G401.6 (cell line): ENCODE results near the gene CPLX1.
"Not testable (repeated sequence)": the region's sequence is repeated elsewhere in the genome, so short reads cannot be mapped to it uniquely, and the experiment has no call there.

ENCODE experiments used
- FAIRE-seq: peaks from 2 replicates; lab custom pipeline; 2012; peaks lifted over from hg19 to GRCh38; lab: Jason Lieb, UNC

The CPLX1 gene

DNA sequence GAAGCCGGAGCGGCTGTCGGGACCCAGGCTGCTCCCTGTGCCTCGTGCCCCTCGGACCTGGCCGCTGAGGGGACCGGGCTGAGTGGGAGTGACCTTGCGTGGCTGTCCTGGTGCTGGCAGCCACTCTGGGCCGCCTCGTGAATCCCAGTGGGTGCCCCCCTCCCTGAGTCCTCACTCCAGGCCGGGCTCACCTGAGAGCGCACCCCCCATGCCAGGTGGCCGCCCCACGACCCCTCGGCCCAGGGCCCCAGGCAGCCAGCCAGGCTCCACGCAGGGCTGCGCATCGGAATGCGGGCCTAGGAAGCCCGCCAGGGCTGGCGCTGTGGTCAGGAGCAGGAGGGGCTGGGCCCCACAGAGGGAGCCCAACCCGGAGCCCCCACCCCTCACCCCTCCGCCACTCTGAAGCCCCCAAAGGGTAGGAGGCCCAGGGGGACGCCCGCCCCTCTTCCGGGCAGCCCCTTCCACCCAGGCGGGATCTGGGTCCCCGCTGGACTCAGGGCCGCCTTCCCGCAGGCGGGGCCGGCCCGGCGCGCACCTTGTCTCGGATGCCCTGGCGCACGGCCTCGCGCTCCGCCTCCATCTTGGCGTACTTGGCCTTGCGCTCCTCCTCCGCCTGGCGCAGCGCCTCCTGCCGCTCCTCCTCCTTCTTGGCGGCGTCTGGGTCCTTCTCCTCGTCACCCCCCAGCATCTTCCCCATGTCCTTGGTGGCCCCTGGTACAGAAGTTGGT is 33.9 kb downstream of the CPLX1 start:
- FAIRE-seq = no peak

DNA sequence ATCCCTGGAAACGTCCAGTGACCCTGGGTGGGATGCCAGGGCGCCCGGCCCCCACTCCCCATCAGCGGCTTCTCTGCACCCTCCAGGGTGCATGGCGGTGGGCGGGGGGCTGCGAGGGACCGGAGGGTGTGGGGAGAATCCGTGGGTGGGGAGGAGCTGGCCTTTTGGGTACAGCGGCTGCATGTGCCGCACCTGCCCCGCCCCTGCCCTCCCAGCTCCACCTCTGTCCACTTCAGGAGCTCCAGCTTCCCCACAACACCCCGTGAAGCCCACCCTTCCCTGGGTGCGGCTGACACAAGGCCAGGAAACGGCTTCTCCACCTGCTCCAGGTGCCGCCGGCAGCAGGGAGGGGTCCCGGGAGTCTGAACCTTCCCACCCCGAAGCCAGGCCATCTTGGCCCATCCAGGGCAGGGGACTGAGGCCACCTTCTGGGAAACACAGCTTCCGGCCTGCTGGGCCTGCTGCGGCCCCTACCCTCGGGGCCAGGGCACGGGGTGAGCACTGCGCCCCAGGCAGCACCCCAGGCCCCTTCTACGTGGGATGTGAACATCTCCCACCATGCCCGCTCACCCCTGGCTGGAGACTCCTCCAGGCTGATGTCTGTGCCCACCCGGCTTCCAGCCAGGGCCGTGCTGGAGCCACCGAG is 34.6 kb downstream of the CPLX1 start:
- FAIRE-seq = no peak

DNA sequence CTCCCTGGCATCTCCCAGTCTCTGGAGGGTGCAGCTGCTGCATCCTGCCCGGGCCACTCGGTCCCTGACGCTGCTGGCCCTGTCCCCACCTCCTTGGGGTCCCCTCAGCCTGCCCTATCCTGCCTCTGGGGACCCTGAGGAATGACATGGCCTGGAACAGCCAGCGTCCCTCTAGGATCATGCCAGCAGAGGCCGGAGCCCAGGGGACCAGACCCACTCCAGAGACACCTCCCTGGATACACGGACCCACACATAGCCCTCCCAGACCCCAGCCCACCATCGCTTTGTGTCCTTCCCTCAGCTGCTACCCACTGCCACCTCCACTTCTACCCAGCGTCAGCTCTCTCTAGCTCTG is 35.5 kb downstream of the CPLX1 start:
- FAIRE-seq = no peak

DNA sequence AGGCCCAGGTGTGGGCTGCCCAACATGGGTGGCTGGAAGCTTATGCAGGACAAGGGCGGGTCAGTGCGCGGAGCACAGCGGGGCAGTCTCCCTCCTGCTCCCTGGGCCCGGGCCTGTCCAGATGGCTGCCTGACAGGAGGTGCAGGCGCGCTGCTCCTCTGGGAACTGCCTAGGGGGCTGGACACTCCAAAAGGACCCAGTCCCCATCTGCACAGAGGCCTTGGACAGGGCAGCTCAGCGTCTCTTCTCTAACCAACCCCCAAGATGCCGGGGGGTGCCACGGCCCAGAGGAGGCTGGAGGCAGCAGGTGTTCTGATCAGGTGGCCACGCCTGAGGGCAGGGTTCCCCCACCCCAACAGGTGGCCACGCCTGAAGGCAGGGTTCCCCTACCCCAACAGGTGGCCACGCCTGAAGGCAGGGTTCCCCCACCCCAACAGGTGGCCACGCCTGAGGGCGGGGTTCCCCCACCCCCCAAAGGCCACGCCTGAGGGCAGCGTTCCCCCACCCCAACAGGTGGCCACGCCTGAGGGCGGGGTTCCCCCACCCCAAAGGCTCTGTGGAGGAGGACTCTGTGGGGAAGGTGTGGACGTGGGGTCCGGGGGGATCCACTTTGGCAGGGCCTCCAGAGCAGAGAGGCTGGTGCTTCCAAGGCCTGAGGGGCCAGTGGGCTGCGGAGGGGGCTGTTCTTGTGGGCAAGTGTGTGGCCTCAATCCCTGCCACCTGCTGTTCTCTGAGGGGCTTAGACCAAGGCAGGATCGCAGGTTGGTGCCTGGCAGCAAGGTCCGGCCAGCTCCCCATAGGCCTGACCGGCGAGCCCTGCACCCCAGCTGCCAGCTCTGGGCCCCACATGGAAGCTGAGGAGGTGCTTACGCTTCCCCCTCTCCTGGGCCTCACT is 36.1 kb downstream of the CPLX1 start:
- no peak for FAIRE-seq

DNA sequence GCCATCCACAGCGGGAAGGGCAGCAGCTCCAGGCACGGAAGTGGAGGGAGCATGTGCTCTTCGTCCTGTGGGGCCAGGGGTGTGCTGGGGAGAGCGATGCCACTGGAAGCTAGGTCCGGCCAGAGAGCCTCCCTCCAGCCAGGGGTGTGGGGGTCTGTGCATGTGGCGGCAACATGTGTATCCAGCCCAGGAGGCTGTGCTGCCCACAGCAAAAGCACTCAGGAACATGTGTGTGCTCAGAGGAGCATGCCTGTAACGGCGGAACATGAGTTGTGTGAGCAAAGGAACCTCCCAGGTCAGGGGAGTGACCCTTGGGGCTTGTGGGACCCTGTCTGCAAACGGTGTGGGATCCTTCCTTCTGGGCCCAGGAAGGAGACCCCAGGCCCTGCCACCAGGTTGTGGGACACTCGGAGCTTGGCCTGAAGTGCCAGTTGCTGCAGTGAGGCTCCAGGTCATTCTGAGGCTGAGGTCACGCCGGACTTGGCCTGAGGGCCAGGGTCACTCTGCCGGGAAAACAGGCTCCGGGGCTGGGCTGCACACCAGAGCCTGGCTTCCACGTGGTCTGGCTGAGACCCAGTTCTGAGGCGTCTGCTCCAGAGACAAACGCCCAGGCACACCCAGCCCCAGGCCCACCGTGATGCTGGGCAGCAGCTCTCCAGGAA is 37.2 kb downstream of the CPLX1 start:
- FAIRE-seq = no peak

DNA sequence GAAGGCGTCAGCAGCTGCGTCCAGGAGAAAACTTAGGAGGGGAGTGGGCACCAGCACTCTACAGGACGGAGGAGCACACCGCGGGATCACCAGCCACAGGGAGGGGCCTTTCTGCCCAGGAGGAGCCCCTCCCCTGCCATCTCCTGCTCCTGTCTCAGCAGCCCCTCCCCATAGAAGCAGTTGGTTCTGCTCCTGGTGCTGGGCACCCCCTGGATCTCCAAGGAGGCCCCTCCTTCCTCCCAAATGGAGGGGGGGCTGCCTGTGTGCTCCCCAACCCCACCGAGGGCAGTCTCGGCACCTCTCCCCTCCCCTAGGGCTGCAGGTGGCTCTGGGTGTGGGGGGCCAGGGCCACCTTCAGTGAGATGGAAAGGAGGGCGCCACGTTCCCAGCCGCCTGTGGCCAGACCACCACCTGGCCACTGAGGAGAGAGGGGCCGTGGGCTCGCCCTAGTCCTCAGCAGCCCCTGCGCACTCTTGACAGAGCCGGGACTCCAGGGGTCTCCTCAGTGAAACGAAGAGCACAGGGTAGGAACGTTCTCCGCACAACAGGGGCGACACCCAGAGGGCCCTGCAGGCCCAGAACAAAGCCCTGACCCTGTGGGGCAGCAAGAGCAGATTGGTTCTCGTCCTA is 37.8 kb downstream of the CPLX1 start:
- no peak for FAIRE-seq

DNA sequence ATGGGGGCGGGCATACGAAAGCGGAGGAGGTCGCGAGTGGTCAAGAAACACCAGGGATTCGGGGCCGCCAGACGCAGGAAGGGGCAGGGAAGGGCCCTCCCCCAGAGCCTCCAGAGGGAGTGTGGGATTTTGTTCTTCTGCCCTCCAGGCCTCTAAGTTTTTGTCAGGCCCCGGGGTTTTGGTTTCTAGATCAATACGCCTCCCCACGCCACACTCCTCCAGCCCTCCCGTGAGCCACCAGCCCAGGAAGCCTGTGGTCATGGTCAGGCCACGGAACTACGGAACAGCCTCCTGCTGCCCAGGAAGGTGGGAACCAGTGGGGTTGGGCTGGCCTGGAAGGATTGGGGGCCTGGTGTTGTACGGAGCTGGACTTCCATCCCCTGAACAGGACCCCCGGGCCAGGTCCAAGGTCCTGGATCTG is 38.4 kb downstream of the CPLX1 start:
- no peak for FAIRE-seq

DNA sequence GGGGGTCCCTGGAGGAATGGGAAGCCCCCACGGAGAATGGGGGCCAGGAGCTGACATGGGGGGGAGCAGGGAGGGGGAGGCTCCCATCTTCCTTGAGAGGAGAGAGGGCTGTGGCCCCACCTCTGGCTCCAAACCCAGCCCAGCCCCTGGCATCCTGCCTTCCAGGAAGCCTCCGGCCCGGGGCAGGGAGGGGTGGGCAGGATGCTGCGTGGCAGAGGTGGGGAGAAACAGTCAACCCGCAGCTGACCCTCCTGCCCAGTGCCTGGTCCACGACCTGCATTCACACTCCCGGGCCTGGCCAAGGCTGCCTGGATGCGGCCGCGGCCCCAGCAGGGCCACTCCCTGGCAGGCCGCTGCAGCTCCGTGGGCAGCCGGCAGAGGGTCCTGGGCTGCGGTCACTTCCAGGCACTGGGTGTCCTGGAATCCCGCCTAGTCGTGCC is 39.0 kb downstream of the CPLX1 start:
- no peak for FAIRE-seq

DNA sequence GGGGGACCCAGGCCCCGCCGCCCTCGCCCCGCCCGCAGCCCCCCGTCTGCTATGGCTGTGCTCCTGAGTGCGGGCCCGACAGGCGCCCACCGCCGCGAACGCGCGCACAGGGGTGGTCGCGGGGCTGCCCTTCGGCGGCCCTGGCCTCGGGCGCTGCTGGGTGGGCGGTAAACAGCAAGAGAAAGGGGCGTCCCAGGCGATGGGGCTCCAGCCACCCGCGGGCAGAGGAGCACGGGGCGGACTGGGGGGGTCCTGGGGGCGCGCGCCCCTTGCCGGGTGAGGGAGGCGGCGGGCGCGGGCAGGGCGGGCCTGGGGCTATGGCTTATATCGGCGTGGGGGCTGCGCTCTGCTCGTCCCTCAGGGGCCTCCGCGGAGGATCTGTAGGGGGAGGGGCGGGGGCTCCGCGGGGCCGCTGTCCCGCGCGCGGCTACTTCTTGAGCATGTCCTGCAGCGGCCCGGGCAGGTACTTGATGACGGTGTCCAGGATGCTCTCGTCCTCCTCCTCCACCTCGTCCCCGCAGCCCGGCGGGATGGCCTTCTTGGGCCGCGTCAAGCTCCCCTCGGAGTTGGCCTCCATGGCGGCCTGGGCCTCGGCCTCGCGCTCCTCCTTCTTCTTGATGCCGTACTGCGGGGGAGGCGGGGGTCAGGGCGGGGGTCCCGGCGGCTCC is 39.7 kb downstream of the CPLX1 start:
- FAIRE-seq = no peak

DNA sequence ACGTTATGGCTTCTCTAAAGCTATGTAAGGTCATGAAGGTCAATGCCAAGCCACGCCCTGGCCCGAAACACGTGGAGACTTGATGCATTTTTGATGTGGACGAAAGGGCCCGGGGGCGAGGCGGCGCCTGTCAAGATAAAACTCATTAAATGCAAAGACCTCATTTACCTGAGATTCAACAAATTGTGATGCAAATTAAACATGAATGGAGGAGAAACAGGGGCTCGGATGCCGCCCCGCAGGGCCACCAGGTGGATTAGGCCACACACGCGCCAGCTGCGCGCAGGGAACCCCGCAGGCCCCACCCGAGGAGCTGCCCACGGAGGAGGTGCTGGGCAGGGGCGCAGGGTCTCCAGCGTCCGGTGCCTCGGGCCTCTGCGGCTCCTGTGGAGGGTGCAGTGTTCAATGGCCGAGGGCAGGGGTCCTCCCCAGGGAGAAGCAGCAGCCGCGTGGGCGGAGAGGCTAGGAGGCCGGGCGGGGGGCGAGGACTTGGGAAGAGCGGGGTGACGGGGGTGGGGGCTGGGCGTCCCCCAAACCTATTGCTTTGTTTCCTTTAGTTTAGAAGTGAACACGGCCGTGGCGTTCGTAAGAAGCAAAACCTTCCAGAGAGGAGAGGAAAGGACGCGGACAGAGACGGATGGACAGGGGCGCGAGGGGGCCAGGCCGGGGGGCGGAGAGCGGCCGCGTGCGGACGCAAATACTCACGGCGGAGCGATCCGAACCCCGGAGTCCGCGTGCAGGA is 40.4 kb downstream of the CPLX1 start:
- no peak for FAIRE-seq

DNA sequence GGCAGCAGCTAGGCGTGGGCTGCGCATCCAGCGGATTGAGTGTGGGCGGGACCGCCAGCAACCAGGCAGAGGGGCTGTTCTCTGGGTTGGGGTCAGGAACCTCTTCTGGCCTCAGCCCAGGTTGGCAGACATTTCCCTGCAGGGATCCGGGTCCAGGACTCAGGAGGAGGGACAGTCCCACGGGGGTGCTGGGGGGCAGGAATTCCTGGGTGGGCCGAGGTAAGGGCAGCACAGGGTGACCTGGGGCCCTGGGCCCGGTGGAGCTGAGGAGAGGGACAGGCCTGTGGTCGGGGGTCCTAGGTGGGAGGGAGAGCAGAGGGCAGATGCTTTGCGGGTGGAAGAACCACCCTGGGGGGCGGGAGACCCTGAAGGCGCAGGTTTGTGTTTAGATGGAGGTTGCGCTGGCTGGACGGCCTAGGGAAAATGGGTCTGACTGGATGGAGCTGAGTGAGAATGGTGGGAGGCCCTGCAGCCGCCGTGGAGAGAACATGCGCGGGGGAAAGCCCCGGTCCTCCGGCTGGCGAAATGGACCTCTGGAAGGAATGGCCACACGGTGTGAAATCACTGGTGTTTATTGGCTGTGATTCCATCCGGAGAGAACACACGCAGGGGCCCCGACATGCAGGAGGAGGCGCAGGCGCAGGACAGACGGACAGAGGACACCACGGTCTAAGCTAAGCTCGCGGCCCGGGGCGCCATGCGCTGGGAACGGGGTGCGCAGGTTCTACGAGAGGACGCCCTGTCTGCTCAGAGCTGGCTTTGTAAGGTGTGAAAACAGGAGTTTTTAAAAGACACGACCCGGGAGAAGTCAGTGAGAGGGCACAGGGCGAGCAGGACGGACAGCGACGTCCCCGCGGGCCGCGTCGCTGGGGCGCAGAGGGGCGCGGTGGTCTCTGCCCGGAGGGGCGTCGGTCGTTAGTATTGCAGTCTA is 41.3 kb downstream of the CPLX1 start:
- FAIRE-seq = no peak

DNA sequence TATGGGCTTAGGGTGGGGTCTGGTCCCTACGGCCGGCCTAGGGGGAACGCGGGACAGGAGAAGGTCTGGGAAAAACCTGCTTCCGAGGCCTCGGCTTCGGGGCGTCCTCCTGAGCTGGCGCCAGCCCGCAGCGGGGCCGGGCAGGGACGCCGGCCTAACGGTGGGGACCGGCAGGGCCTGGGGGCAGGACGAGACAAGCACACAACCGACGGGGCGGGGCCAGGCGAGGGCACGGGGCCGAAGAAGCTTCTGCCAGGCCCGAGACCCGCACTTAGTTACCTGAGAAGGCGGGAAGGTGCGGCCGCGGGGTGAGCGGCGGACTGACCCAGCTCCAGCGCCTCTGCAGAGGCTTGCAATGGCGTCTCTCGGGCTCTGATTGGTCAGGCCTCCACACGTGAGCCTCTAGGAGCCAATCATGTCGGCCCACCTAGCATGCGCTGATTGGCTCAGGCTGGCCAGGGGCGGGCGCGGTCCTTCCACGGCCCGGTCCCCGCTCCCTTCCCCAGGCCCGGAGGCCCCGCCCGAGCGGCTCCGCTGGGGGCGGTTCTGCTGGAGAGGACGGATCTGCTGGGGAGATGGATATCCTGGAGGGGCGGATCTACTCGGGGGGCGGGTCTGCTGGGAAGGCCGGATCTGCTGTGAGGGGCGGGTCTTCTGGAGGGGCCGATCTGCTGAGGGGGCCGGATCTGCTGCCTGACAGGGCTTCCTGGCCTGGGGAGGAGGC is 44.3 kb downstream of the CPLX1 start:
- FAIRE-seq = peak; percentile 99

DNA sequence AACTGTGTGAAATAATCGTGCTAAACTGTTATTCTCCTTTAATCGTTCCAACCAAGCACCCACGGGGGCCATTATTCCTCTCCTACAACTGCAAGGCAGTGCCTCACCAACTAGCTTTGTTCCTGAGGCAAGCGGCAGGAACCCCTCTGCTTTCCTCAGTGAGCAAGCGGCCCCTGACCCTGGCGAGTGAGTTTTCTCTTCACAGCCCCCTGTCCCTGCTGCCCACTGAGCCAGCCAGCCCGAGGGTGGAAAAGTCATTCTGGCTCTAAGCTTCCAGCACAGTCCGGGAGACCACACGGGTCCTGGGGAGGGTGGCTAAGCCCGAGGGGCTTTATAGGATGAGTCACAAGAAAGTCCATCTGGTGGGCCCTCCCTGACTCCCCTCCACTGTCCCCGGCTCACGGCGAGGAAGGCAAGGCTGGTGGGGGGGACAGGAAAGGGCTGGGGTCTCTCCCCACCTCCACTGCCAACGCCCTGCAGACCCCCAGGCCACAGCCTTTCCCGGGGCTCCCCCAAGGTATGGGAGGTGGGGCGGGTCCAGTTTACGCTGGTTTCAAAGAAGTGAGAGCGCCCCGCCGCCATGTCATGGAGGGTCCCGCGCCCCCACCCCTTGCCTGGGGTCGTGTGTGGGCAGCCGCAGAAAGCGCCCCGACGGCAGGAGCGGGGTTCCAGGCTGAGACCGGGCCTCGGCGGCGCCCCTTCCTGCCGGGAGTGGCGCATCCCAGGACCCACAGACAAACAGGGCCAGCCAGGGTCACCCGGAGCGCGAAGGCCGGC is 45.0 kb downstream of the CPLX1 start:
- no peak for FAIRE-seq

DNA sequence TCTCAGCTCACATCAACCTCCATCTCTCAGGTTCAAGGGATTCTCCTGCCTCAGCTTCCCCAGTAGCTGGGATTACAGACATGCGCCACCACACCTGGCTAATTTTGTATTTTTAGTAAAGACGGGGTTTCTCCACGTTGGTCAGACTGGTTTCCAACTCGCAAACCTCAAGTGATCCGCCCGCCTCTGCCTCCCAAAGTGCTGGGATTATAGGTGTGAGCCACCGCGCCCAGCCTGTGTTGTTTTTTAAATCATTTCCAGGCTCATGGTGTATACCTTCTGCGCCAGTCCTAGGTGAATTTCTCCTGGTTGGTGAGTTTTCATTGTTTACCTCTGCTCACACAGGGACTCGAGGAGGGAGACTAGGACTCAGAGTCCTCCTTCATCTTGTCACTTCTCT is 45.7 kb downstream of the CPLX1 start:
- not testable (repeated sequence) for FAIRE-seq

DNA sequence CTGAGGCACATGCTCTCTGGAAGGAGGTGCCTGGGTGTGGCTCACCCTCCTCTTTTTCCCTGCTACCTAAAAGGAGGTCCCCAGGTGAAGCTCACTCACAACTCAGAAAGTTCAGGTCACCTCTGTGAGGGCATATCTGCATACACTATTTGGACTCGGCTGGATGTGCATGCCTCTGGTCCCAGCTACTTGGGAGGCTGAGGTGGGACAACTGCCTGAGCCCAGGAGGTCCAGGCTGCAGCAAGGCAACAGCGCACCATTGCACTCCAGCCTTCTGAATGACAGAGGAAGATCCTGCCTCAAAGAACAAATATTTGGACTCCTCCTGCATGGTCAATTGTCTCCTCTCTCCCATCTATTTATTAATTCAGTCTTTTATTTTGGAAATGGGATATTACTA is 46.4 kb downstream of the CPLX1 start:
- FAIRE-seq = no peak

DNA sequence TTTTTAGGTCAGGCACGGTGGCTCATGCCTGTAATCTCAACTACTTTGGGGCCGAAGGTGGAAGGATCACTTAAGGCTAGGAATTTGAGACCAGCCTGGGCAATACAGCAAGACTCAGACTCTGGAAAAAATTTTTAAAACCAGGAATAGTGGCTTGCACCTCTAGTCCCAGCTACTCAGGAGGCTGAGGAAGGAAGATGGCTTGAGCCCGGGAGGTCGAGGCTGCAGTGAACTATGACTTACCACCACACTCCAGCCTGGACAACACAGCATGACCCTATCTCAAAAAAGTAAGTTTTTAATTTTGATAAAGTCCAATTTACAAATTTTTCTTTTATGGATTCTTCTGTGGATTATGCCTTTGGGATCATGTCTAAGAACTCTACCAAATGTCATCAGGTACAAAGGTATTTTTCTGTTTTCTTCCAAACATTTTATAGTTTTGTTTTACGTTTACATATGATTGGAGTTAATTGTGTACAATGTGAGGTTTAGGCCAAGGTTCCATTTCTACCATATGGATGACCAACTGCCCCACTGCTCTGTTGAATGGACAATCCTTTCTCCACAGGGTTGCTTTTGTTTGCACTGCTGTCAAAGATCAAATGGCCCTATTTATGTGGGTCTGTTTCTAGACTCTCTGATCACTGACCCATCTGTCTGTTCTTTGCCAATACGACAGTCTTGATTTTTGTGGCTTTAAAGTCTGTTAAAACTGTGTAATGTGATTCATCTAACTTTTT is 48.2 kb downstream of the CPLX1 start:
- FAIRE-seq = no peak

DNA sequence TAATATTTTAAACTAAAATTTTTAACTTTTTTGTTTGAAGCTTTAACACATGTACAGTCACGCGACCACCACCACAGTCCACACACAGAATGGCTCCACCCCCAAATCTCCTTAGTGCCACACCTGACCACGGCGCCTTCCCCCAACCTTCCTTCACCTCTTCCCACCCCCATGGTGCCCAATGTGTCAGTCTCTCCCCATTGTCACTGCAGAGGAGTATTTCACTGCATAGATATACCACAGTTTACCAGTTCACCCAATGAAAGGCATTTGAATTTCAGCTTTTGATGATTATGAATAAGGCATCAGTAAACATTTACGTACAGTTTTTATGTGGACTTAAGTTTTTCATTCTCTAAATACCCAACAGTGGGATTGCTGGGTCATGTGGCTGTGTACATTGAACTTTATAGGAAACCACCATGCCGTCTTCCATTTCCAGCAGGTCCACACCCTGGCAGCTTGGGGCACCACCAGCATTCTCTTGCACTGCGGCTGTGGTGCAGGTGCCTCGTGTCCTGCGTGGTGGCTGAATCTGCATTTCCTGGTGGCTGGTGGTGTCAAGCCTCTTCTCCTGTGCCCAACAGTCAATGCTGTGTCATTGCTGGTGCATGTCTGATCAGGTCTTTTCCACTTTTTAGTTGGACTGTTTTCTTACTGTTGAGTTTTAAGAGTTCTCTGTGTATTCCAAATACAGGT is 49.0 kb downstream of the CPLX1 start:
- no peak for FAIRE-seq
